ENCODE measurements around the gene ANAPC7. TPM values are rescaled to one million over a fixed set of nuclear protein-coding genes. Genes with fewer than 3 reads are reported as not detected.

Gene ANAPC7
- total and polyA plus RNA-seq, 2 of the 13 experiments (the other 11 are each of a cell fraction or from before 2014, with no cell fraction given): 40.0 to 69.1 TPM

DNA sequence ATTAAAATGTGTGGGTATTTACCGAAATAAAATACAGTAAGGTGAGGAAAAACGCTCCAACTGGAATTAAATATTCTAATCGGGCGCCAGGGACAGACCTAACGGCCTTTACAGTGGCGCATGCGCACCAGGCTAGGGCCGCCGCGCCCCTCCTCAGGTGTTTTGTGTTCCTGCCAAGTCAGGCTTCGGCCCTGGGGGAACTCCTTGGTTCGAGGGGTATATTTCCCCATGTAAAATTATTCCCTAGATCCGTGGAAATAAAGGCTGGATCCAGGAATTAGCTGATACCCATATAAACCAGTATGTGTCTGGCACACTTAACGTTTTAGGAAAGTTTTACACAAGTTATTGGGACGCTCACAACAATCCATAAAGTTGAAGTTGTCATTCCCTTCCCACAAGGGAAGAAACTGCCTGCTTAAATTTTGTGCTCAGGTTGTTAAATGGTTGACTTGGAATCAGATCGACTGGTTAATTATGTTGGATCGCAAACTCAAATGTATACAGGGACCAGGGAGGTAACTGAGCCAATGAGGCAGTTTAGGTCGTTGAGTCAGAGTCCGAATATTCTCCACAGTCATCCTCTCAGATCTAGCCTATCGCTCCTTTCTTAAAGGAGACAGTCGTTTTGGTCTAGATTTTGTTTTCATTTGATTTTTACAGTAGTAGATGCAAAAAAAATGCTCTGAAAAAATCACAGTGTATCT, 621 bp upstream of the ANAPC7 start (continued):
- TF ChIP-seq ZNF598 (CRISPR knock-in tag; IDR thresholded peaks at IDR 0.05; ENCODE audit: borderline replicate concordance): no peak
- 0 out of 2 replicates have a peak, but pooled peaks have one; percentile 44 for TF ChIP-seq ZNF670 (CRISPR knock-in tag; IDR thresholded peaks at IDR 0.05; ENCODE audit: borderline replicate concordance)
- 0 out of 2 replicates have a peak, but pooled peaks have one; percentile 11 for TF ChIP-seq JUN (CRISPR knock-in tag; IDR thresholded peaks at IDR 0.05)
- TF ChIP-seq KAT7 (CRISPR knock-in tag; IDR thresholded peaks at IDR 0.05; ENCODE audit: borderline replicate concordance): 0 out of 2 replicates have a peak, but pooled peaks have one; percentile 9
- peak; percentile 15; the same call in 1 of the 2 replicates for TF ChIP-seq HDAC6 (IDR thresholded peaks at IDR 0.05; ENCODE audit: low read depth, low read length)
- TF ChIP-seq, protein P1, sequence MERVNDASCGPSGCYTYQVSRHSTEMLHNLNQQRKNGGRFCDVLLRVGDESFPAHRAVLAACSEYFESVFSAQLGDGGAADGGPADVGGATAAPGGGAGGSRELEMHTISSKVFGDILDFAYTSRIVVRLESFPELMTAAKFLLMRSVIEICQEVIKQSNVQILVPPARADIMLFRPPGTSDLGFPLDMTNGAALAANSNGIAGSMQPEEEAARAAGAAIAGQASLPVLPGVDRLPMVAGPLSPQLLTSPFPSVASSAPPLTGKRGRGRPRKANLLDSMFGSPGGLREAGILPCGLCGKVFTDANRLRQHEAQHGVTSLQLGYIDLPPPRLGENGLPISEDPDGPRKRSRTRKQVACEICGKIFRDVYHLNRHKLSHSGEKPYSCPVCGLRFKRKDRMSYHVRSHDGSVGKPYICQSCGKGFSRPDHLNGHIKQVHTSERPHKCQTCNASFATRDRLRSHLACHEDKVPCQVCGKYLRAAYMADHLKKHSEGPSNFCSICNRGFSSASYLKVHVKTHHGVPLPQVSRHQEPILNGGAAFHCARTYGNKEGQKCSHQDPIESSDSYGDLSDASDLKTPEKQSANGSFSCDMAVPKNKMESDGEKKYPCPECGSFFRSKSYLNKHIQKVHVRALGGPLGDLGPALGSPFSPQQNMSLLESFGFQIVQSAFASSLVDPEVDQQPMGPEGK (CRISPR knock-in tag; IDR thresholded peaks at IDR 0.05): peak; percentile 36; the same call in 1 of the 2 replicates
- 0 out of 2 replicates have a peak, but pooled peaks have one; percentile 13 for TF ChIP-seq NFIC (IDR thresholded peaks at IDR 0.05; ENCODE audit: low read length)
- TF ChIP-seq TEAD3 (CRISPR knock-in tag; optimal IDR thresholded peaks at IDR 0.05; ENCODE audit: borderline replicate concordance): peak; percentile 29
- no peak for TF ChIP-seq KLF16 (CRISPR knock-in tag; IDR thresholded peaks at IDR 0.05)
- peak; percentile 41 for TF ChIP-seq ZFX (CRISPR knock-in tag; IDR thresholded peaks at IDR 0.05; ENCODE audit: low read depth)
- TF ChIP-seq KDM5A (IDR thresholded peaks at IDR 0.05; ENCODE audit: borderline replicate concordance, low read length): peak; percentile 45; the same call in 1 of the 2 replicates
- peak; percentile 29; the same call in 1 of the 2 replicates for TF ChIP-seq KAT8 (CRISPR knock-in tag; IDR thresholded peaks at IDR 0.05)
- peak; percentile 14; the same call in 1 of the 2 replicates for TF ChIP-seq CREM (IDR thresholded peaks at IDR 0.05)
- TF ChIP-seq CREM (CRISPR knock-in tag; IDR thresholded peaks at IDR 0.05): no peak
- TF ChIP-seq POLR2A (IDR thresholded peaks at IDR 0.05; ENCODE audit: insufficient read depth in 1 of 2, low read depth in 2 of 2, low read length in 2 of 2): 0 out of 4 replicates have a peak, but pooled peaks of 1 of the 2 experiments have one; percentile 46
- no peak for TF ChIP-seq GABPA (IDR thresholded peaks at IDR 0.05; ENCODE audit: low read depth, low read length)
- TF ChIP-seq GABPA (CRISPR knock-in tag; IDR thresholded peaks at IDR 0.05; ENCODE audit: low read depth): peak; percentile 24; the same call in 1 of the 2 replicates
- TF ChIP-seq, protein P2, sequence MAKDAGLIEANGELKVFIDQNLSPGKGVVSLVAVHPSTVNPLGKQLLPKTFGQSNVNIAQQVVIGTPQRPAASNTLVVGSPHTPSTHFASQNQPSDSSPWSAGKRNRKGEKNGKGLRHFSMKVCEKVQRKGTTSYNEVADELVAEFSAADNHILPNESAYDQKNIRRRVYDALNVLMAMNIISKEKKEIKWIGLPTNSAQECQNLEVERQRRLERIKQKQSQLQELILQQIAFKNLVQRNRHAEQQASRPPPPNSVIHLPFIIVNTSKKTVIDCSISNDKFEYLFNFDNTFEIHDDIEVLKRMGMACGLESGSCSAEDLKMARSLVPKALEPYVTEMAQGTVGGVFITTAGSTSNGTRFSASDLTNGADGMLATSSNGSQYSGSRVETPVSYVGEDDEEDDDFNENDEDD (CRISPR knock-in tag; IDR thresholded peaks at IDR 0.05; ENCODE audit: borderline replicate concordance): peak; percentile 23; the same call in 1 of the 2 replicates
- TF ChIP-seq PITX1 (CRISPR knock-in tag; IDR thresholded peaks at IDR 0.05): 0 out of 2 replicates have a peak, but pooled peaks have one; percentile 5
- TF ChIP-seq, protein P3, sequence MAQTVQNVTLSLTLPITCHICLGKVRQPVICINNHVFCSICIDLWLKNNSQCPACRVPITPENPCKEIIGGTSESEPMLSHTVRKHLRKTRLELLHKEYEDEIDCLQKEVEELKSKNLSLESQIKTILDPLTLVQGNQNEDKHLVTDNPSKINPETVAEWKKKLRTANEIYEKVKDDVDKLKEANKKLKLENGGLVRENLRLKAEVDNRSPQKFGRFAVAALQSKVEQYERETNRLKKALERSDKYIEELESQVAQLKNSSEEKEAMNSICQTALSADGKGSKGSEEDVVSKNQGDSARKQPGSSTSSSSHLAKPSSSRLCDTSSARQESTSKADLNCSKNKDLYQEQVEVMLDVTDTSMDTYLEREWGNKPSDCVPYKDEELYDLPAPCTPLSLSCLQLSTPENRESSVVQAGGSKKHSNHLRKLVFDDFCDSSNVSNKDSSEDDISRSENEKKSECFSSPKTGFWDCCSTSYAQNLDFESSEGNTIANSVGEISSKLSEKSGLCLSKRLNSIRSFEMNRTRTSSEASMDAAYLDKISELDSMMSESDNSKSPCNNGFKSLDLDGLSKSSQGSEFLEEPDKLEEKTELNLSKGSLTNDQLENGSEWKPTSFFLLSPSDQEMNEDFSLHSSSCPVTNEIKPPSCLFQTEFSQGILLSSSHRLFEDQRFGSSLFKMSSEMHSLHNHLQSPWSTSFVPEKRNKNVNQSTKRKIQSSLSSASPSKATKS (CRISPR knock-in tag; IDR thresholded peaks at IDR 0.05): 0 out of 2 replicates have a peak, but pooled peaks have one; percentile 21
- TF ChIP-seq ZNF556 (CRISPR knock-in tag; IDR thresholded peaks at IDR 0.05; ENCODE audit: borderline replicate concordance): no peak
- TF ChIP-seq, protein P4, sequence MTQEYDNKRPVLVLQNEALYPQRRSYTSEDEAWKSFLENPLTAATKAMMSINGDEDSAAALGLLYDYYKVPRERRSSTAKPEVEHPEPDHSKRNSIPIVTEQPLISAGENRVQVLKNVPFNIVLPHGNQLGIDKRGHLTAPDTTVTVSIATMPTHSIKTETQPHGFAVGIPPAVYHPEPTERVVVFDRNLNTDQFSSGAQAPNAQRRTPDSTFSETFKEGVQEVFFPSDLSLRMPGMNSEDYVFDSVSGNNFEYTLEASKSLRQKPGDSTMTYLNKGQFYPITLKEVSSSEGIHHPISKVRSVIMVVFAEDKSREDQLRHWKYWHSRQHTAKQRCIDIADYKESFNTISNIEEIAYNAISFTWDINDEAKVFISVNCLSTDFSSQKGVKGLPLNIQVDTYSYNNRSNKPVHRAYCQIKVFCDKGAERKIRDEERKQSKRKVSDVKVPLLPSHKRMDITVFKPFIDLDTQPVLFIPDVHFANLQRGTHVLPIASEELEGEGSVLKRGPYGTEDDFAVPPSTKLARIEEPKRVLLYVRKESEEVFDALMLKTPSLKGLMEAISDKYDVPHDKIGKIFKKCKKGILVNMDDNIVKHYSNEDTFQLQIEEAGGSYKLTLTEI (CRISPR knock-in tag; conservative IDR thresholded peaks at IDR 0.05): no peak

Data from HepG2 (cell line).